ENCODE results near the gene HAGHL. TPM values are rescaled to one million over a fixed set of nuclear protein-coding genes. Genes with fewer than 3 reads are reported as not detected.

The HAGHL gene
- polyA plus RNA-seq, 2 of the 4 experiments (the other 2 are of a cell fraction) = 4.4 to 22.0 TPM

DNA sequence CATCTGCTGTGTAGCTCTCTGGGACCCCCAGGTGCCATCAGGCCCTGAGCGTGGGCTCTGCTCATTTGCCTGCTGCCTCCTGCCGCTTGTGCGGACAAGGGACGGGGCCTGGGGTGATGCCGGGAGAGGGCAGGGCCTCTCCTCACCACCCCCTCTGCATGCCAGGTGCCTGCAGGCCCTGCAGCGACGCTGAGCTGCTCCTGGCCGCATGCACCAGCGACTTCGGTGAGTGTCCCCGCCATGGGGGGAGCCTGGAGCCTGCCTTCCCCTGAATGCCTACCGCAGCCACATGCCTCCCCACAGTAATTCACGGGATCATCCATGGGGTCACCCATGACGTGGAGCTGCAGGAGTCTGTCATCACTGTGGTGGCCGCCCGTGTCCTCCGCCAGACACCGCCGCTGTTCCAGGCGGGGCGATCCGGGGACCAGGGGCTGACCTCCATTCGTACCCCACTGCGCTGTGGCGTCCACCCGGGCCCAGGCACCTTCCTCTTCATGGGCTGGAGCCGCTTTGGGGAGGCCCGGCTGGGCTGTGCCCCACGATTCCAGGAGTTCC is 10.1 kb upstream of the HAGHL start:
- peak overlapping the region; percentile 64 for H3K4me3 ChIP-seq
- H3K9me3 ChIP-seq = no peaks in the 10 kb centered on the region
- H3K27ac ChIP-seq = peak overlapping the region; percentile 80 to 99; a peak in 5 of 6 replicates
- ChIA-PET CTCF (interaction anchor here (1.3 to 25.1 kb wide), 7 partner anchors 10 to 69 kb away, joined by 5 to 656 read pairs (median 11); partner anchors contain the start of genes ANTKMT, CCDC78, CHTF18 and CIAO3), POLR2A (interaction anchor here (2.4 kb wide), 2 partner anchors 8 to 11 kb away, joined by 12 to 23 read pairs; partner anchors contain the start of gene CCDC78)
- peak overlapping the region; percentile 94 for H3K4me2 ChIP-seq
- DNase-seq (ENCODE audit: low read depth in 1 of 2, low spot score in 1 of 2) (no peak), FAIRE-seq (no peak), ATAC-seq (no peak)
- peaks cover 71% of the 10 kb centered on the region for H3K4me1 ChIP-seq
- TF ChIP-seq, protein P1, sequence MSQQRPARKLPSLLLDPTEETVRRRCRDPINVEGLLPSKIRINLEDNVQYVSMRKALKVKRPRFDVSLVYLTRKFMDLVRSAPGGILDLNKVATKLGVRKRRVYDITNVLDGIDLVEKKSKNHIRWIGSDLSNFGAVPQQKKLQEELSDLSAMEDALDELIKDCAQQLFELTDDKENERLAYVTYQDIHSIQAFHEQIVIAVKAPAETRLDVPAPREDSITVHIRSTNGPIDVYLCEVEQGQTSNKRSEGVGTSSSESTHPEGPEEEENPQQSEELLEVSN (IDR thresholded peaks at IDR 0.05; ENCODE audit: borderline replicate concordance, low read depth) = no peak
- TF ChIP-seq EP300 (IDR thresholded peaks at IDR 0.05) (no peak), JUNB (IDR thresholded peaks at IDR 0.05) (no peak), TP53 (CRISPR knock-in tag; IDR thresholded peaks at IDR 0.05) (no peak), HOXA7 (CRISPR knock-in tag; IDR thresholded peaks at IDR 0.05) (no peak), NR3C1 (IDR thresholded peaks at IDR 0.05) (no peak), CHD2 (IDR thresholded peaks at IDR 0.05; ENCODE audit: low read length, partially characterized antibody) (no peak), SMC3 (IDR thresholded peaks at IDR 0.05) (no peak), ZC3H11A (IDR thresholded peaks at IDR 0.05) (no peak), EHMT2 (IDR thresholded peaks at IDR 0.05; ENCODE audit: low read depth) (no peak), RARB (CRISPR knock-in tag; IDR thresholded peaks at IDR 0.05) (no peak), RFX5 (IDR thresholded peaks at IDR 0.05) (no peak)
- TF ChIP-seq, protein P2, sequence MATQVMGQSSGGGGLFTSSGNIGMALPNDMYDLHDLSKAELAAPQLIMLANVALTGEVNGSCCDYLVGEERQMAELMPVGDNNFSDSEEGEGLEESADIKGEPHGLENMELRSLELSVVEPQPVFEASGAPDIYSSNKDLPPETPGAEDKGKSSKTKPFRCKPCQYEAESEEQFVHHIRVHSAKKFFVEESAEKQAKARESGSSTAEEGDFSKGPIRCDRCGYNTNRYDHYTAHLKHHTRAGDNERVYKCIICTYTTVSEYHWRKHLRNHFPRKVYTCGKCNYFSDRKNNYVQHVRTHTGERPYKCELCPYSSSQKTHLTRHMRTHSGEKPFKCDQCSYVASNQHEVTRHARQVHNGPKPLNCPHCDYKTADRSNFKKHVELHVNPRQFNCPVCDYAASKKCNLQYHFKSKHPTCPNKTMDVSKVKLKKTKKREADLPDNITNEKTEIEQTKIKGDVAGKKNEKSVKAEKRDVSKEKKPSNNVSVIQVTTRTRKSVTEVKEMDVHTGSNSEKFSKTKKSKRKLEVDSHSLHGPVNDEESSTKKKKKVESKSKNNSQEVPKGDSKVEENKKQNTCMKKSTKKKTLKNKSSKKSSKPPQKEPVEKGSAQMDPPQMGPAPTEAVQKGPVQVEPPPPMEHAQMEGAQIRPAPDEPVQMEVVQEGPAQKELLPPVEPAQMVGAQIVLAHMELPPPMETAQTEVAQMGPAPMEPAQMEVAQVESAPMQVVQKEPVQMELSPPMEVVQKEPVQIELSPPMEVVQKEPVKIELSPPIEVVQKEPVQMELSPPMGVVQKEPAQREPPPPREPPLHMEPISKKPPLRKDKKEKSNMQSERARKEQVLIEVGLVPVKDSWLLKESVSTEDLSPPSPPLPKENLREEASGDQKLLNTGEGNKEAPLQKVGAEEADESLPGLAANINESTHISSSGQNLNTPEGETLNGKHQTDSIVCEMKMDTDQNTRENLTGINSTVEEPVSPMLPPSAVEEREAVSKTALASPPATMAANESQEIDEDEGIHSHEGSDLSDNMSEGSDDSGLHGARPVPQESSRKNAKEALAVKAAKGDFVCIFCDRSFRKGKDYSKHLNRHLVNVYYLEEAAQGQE (IDR thresholded peaks at IDR 0.05) = no peak
- 94% methylated on average over 6 of the region's 29 CpGs for WGBS (ENCODE audit: missing lambda C conversion rate)

GRCh38 chr16:717450-718245 is 9.3 kb upstream of the HAGHL start:
- POLR2A ChIA-PET = no interaction called here
- no peak for TF ChIP-seq BHLHE40 (IDR thresholded peaks at IDR 0.05; ENCODE audit: low read depth, low read length)
- H3K4me3 ChIP-seq = no peak overlapping the region
- ATAC-seq = no peak
- DNase-seq (ENCODE audit: low read depth in 1 of 2, low spot score in 1 of 2) = no peak
- H3K4me2 ChIP-seq = peak overlapping the region; percentile 94; the same call in 1 of the 3 replicates
- H3K4me1 ChIP-seq = peaks cover 67% of the 10 kb centered on the region
- no peak for FAIRE-seq
- H3K27ac ChIP-seq = peak overlapping the region in 1 of 2 experiments; percentile 99; a peak in 3 of 6 replicates
- H3K9me3 ChIP-seq = no peaks in the 10 kb centered on the region
- CTCF ChIA-PET = interaction anchor here (2.1 to 25.1 kb wide), 5 partner anchors 10 to 69 kb away, joined by 7 to 656 read pairs (median 15); partner anchors contain the start of genes ANTKMT, CCDC78, CHTF18 and CIAO3
- WGBS (ENCODE audit: missing lambda C conversion rate) = 88% methylated on average over 30 of the region's 32 CpGs

- Histone ChIP-seq H3K9me3 (no peaks in the 10 kb centered on the region), H3K4me1 (peaks cover 62% of the 10 kb centered on the region), H3K4me2 (no peak overlapping the region; the same call in 2 of the 3 replicates), H3K4me3 (no peak overlapping the region), H3K27ac (peak overlapping the region in 1 of 2 experiments; percentile 99; a peak in 2 of 6 replicates)
- POLR2A ChIA-PET = no interaction called here
- CTCF ChIA-PET = interaction anchor here (12.2 to 28.0 kb wide), 3 partner anchors 4 to 68 kb away, joined by 169 to 656 read pairs (median 656); partner anchors contain the start of genes ANTKMT, CCDC78, CHTF18 and CIAO3
- no peak for TF ChIP-seq CBX2 (IDR thresholded peaks at IDR 0.05; ENCODE audit: borderline replicate concordance, low read depth)
- 0 out of 2 replicates have a peak, but pooled peaks have one; percentile 23 for TF ChIP-seq POLR2A (IDR thresholded peaks at IDR 0.05; ENCODE audit: low read length)
- 87% methylated on average over 7 of the region's 9 CpGs for WGBS (ENCODE audit: missing lambda C conversion rate)
- FAIRE-seq (no peak), DNase-seq (ENCODE audit: low read depth in 1 of 2, low spot score in 1 of 2) (no peak), ATAC-seq (no peak)
These were observed 8.5 kb upstream of the HAGHL start for GRCh38 chr16:718389-718788.
